HL-60 (cell line): Measurements from ENCODE around the gene TRAF7.

Experiments
- DNase-seq, 2 experiments: peaks; one replicate each; pipeline ENCODE4 v3.0.0-alpha.2; 2010 to 2020; ENCODE audit warnings: low read depth in 1 of 2, low spot score in 1 of 2
- H3K27ac ChIP-seq: fragments of 250-450 bp; sonication (Bioruptor Pico); replicated peaks from 2 replicates; pipeline ENCODE4 v1.5.1; 2020; ENCODE audit warnings: mild to moderate bottlenecking, moderate library complexity
- H3K27me3 ChIP-seq: fragments of 250-450 bp; sonication (Bioruptor Pico); 2 replicates; pipeline ENCODE4 v1.5.1; 2021; ENCODE audit warnings: mild to moderate bottlenecking, moderate library complexity; ENCODE audit not compliant: insufficient read depth, poor library complexity, severe bottlenecking
- H3K4me3 ChIP-seq: replicated peaks from 2 replicates; pipeline ENCODE4 v1.5.1; 2011; ENCODE audit warnings: mild to moderate bottlenecking, control low read depth, low read length; ENCODE audit not compliant: insufficient read depth
- GABPA ChIP-seq: IDR thresholded peaks from 2 replicates; pipeline ENCODE4 v1.6.1; 2012; ENCODE audit warnings: low read depth
- POLR2AphosphoS5 ChIP-seq: IDR thresholded peaks from 2 replicates; pipeline ENCODE4 v1.6.1; 2012; ENCODE audit warnings: low read depth
- SPI1 ChIP-seq: IDR thresholded peaks from 2 replicates; pipeline ENCODE4 v1.6.1; 2012; ENCODE audit warnings: low read depth, mild to moderate bottlenecking, borderline replicate concordance
- TF ChIP-seq, protein P1 (sequence below): IDR thresholded peaks from one replicate; pipeline ENCODE4 v1.5.1; 2011; ENCODE audit warnings: low read length, control low read depth, inconsistent platforms; ENCODE audit not compliant: insufficient read depth
- TF ChIP-seq, protein P2 (sequence below): IDR thresholded peaks from 2 replicates; pipeline ENCODE4 v1.6.1; 2012; ENCODE audit warnings: low read depth; ENCODE audit not compliant: insufficient replicate concordance

The TRAF7 gene

DNA sequence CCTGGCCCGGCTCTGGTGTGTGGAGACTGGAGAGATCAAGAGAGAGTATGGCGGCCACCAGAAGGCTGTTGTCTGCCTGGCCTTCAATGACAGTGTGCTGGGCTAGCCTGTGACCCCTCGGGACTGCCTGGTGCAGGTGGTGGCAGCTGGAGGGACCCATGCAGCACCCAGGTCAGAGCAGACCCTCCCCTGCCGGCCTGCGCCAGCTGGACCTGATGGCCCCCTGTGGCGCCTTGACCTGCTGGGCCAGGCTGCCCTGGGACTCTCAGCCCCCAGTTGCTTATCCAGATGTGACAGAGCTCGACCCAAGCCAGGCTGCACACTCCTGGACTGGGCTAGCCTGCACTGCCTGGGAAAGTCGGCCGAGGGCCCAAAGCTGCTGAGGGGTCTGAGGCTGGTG is 53.2 kb downstream of the TRAF7 start:
- Histone ChIP-seq H3K4me3 (no peak overlapping the region), H3K27ac (no peak overlapping the region), H3K27me3 (no peaks in the 10 kb centered on the region)
- no peak for TF ChIP-seq SPI1
- TF ChIP-seq, protein P1, sequence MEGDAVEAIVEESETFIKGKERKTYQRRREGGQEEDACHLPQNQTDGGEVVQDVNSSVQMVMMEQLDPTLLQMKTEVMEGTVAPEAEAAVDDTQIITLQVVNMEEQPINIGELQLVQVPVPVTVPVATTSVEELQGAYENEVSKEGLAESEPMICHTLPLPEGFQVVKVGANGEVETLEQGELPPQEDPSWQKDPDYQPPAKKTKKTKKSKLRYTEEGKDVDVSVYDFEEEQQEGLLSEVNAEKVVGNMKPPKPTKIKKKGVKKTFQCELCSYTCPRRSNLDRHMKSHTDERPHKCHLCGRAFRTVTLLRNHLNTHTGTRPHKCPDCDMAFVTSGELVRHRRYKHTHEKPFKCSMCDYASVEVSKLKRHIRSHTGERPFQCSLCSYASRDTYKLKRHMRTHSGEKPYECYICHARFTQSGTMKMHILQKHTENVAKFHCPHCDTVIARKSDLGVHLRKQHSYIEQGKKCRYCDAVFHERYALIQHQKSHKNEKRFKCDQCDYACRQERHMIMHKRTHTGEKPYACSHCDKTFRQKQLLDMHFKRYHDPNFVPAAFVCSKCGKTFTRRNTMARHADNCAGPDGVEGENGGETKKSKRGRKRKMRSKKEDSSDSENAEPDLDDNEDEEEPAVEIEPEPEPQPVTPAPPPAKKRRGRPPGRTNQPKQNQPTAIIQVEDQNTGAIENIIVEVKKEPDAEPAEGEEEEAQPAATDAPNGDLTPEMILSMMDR = no peak
- TF ChIP-seq GABPA = no peak
- no peak for TF ChIP-seq POLR2AphosphoS5
- TF ChIP-seq, protein P2, sequence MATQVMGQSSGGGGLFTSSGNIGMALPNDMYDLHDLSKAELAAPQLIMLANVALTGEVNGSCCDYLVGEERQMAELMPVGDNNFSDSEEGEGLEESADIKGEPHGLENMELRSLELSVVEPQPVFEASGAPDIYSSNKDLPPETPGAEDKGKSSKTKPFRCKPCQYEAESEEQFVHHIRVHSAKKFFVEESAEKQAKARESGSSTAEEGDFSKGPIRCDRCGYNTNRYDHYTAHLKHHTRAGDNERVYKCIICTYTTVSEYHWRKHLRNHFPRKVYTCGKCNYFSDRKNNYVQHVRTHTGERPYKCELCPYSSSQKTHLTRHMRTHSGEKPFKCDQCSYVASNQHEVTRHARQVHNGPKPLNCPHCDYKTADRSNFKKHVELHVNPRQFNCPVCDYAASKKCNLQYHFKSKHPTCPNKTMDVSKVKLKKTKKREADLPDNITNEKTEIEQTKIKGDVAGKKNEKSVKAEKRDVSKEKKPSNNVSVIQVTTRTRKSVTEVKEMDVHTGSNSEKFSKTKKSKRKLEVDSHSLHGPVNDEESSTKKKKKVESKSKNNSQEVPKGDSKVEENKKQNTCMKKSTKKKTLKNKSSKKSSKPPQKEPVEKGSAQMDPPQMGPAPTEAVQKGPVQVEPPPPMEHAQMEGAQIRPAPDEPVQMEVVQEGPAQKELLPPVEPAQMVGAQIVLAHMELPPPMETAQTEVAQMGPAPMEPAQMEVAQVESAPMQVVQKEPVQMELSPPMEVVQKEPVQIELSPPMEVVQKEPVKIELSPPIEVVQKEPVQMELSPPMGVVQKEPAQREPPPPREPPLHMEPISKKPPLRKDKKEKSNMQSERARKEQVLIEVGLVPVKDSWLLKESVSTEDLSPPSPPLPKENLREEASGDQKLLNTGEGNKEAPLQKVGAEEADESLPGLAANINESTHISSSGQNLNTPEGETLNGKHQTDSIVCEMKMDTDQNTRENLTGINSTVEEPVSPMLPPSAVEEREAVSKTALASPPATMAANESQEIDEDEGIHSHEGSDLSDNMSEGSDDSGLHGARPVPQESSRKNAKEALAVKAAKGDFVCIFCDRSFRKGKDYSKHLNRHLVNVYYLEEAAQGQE = no peak
- DNase-seq = no peak

DNA sequence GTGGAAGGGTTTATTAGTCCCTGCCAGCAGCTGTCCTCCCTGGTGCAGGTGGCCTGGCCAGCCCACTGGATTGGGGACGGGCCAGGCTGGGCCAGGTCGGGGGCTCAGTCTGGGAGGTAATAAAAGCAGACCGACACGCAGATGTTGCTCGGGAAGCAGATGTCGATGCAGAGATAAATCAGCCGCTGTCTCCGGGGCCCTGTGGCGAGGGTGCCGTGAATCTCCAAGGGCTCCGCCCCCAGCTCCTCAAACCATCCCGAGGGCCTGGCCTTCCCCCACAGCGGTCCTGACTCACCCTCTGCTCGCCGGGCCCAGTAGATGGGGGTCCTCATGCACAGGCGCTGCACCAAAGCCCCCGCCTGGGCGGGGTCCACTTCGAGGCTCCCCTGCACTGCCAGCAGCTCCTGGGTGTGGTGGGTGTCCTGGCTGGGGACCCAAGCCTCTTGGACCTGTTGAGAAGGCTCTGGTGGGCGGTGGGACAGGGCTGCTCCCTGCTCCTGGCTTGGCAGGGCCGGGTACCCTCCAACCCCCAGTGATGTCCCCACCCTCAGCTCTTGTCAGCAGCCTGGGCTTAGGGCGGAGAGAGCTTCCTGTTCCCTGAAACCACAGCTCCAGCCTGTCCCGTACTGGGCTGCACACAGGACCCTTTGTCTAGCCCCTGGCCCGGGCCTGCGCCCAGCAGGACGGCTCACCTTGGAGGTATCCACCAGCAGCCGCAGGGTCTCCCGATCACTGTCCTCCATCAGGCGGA is 53.9 kb downstream of the TRAF7 start:
- DNase-seq = no peak
- H3K27ac ChIP-seq = no peak overlapping the region
- no peaks in the 10 kb centered on the region for H3K27me3 ChIP-seq
- no peak overlapping the region for H3K4me3 ChIP-seq
- no peak for TF ChIP-seq GABPA
- TF ChIP-seq, protein P1 = no peak
- no peak for TF ChIP-seq SPI1
- TF ChIP-seq POLR2AphosphoS5 = no peak
- TF ChIP-seq, protein P2 = no peak

DNA sequence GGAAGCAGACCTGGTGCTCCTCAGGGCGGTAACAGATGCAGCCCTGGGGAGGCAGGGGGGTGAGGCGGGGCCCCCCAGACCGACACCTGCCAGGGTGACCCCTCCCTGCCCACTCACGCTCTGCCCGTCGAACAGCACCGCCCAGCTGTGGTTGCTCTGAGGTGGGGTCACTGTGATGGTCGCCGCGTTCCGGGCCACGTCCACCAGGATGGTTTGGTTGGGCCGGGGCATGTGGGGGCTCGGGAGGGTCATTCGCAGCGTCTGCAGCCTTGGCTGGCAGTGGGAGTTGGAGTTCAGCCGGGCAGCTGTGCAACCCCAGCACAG is 54.4 kb downstream of the TRAF7 start:
- Histone ChIP-seq H3K27me3 (no peaks in the 10 kb centered on the region), H3K4me3 (no peak overlapping the region), H3K27ac (no peak overlapping the region)
- no peak for TF ChIP-seq GABPA
- TF ChIP-seq, protein P1 = no peak
- TF ChIP-seq, protein P2 = no peak
- no peak for TF ChIP-seq POLR2AphosphoS5
- no peak for TF ChIP-seq SPI1
- no peak for DNase-seq
